Measurements from ENCODE around the gene ZCCHC8. TPM values are rescaled to one million over a fixed set of nuclear protein-coding genes. Genes with fewer than 3 reads are reported as not detected.
"Not testable (repeated sequence)": the region's sequence is repeated elsewhere in the genome, so short reads cannot be mapped to it uniquely, and the experiment has no call there.

ZCCHC8 gene
- polyA plus RNA-seq, 6 donors from 2014 or later = 6.2 to 15.7 (median 12.8) TPM

DNA sequence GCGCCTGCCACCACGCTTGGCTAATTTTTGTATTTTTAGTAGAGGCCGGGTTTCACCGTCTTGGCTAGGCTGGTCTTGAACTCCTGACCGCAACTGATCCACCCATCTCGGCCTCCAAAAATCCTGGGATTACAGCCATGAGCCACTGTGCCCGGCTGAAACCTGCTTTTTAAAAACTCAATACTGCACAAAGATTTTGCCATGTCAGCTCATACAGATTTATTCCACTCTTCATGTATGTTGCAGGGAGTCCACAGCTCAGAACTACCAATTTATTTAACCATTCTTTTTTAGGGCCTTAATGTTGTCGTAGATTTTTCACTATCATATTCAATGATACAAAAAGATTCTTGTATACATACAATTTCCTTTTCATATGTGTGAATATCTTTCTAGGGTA, 20.0 kb downstream of the ZCCHC8 start:
- Mint-ChIP-seq H3K27ac (peak overlapping the region in 1 of 6 donors; percentile 41), H3K4me3 (no peak overlapping the region), H3K4me1 (peaks cover 0 to 6% (median 3%) of the 10 kb centered on the region in 3 donors), H3K36me3 (peaks cover 28 to 39% of the 10 kb centered on the region in 2 donors), H3K27me3 (no peaks in the 10 kb centered on the region), H3K9me3 (no peaks in the 10 kb centered on the region)
- ATAC-seq (ENCODE audit: low read depth in 2 of 2) (no peak), DNase-seq (no peak)

DNA sequence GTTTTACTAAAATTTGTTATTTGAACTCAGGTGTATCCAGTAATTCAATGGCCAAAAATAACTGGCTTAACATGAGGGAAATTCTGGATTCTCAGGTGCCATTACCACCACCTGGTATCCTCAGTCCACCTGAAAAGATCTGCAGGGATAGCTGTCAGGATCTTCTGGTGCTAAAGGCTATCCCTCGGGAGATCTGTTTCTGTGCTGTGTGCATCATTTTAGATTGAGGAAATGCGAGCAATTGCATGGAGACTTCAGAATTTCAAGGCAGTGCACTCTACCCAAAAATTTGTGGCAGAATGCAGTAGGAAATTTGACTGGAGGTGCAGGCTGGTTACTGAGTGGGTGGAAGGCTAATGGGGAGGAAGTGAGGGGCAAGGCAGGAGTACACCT, 26.4 kb downstream of the ZCCHC8 start:
- no peak for DNase-seq
- Mint-ChIP-seq H3K36me3 (peaks cover 21 to 36% of the 10 kb centered on the region in 2 donors), H3K27me3 (no peaks in the 10 kb centered on the region), H3K27ac (peak overlapping the region in 1 of 6 donors; percentile 39), H3K9me3 (no peaks in the 10 kb centered on the region), H3K4me3 (no peak overlapping the region), H3K4me1 (peaks cover 0 to 9% (median 2%) of the 10 kb centered on the region in 3 donors)
- no peak for ATAC-seq (ENCODE audit: low read depth in 2 of 2)

DNA sequence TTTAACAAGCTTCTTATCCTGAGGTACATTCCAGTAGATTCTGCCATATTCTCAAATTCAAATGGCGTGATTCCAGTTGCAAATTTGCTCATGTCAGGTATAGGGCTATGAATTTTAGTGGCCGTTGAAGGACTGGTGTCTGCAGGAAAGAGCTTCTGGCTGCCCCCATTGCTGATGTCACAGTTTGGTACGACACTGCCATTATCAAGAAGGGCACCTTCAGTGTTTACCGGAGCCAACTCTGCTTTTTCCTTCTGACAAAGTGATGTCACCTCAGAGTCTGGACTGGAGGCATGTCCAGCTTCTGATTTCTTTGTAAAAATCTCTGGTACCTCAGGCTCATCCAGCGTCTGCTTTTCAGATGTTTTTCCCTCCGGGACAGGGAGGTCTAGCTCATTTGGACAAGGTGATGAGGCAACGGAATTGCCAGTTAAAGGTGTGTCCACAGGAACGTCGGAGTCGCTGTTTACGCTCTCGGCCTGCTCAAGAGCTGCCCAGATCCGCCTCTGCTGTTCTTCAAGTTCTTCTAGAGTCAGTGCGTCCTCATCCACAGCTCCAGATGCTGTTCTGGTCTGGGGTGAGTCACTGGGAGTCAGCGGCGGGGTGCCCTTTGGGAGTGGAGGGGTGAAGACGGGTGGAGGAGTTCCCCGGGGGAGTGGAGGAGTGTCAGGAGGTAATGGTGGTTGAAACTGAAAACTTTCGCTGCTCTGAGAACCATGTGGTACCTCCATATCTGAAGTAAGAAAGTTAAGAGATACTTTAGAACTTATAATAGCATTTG, 27.0 kb downstream of the ZCCHC8 start:
- Mint-ChIP-seq H3K27ac (peak overlapping the region in 1 of 6 donors; percentile 39), H3K9me3 (no peaks in the 10 kb centered on the region), H3K36me3 (peaks cover 20 to 34% of the 10 kb centered on the region in 2 donors), H3K4me3 (no peak overlapping the region), H3K4me1 (peaks cover 0 to 9% (median 2%) of the 10 kb centered on the region in 3 donors), H3K27me3 (no peaks in the 10 kb centered on the region)
- no peak for ATAC-seq (ENCODE audit: low read depth in 2 of 2)
- DNase-seq = no peak

DNA sequence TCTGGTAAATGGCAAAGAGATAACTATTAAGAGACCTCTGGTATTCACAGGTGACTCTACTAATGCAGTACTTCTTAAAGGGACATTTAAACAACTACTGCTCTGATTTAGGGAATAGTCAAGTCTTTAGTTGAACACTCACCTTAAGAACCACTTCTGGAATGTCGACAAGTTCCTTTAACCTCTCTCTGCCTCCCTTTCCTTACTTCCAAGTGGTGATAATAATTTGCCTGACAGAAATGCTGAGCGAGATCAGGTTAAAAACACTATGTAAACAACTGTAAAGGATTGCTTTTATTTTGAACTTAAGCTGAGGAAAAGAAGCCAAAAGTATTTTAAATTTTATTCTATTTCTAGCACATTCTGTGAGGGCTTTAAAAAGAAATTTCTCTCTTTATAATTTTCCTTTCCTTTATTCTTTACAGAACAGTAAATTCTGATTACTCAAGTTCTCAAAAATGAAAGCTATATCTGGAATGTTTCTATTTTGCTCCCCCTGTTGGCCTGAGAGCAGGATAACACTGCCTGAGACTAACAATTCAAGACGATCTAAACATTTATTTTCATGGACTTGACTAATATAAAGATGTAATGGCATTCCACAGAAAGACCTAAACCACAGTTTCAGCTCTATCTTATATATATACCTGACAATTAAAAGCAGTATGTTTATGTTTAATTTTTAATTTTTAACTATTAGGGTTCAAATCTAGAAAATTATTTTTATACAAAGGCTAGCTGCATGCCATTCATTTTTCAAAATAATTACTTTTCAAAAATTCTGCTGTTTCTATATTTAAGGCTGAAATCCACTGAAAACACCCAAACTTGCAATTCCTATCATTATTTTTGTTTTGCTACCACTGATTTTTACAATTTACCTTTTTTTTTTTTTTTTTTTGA, 29.2 kb downstream of the ZCCHC8 start:
- no peaks in the 10 kb centered on the region for H3K9me3 Mint-ChIP-seq
- peaks cover 0 to 9% (median 2%) of the 10 kb centered on the region in 3 donors for H3K4me1 Mint-ChIP-seq
- DNase-seq (peak; percentile 41), ATAC-seq (ENCODE audit: low read depth in 2 of 2) (peak; percentile 43 to 59)
- peak overlapping the region in 3 of 6 donors; percentile 20 to 49 (median 24) for H3K27ac Mint-ChIP-seq
- H3K36me3 Mint-ChIP-seq = peaks cover 8 to 24% of the 10 kb centered on the region in 2 donors
- H3K27me3 Mint-ChIP-seq = no peaks in the 10 kb centered on the region
- H3K4me3 Mint-ChIP-seq = no peak overlapping the region

DNA sequence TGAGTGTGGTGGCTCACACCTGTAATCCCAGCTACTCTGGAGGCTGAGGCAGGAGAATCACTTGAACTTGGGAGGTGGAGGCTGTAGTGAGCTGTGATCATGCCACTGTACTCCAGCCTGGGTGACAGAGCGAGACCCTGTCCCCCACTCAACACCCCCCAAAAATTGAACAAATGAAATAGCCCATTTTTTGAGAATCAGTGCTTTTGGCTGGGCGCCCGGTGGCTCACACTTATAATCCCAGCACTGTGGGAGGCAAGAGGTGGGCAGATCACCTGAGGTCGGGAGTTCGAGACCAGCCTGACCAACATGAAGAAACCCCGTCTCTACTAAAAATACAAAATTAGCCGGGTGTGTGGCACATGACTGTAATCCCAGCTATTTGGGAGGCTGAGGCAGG, 30.2 kb downstream of the ZCCHC8 start:
- not testable (repeated sequence) for H3K27me3 Mint-ChIP-seq; H3K9me3 Mint-ChIP-seq; H3K27ac Mint-ChIP-seq; DNase-seq; H3K4me3 Mint-ChIP-seq; H3K4me1 Mint-ChIP-seq; ATAC-seq (ENCODE audit: low read depth in 2 of 2)
- peaks cover 0 to 18% of the 10 kb centered on the region in 2 donors for H3K36me3 Mint-ChIP-seq

DNA sequence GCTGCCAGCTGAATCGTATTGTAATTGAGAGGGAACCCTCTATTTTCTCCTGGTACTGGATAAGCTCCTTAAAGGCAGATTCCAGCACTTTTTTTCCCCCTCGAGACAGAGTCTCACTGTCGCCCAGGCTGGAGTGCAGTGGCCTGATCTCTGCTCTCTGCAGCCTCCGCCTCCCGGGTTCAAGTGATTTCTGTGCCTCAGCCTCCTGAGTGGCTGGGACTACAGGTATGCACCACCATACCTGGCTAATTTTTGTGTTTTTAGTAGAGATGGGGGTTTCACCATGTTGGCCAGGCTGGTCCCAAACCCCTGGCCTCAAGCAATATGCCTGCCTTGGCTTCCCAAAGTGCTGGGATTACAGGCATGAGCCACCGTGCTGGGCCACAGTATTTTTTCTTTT, 30.9 kb downstream of the ZCCHC8 start:
- H3K27ac Mint-ChIP-seq, H3K4me1 Mint-ChIP-seq: not testable (repeated sequence)

DNA sequence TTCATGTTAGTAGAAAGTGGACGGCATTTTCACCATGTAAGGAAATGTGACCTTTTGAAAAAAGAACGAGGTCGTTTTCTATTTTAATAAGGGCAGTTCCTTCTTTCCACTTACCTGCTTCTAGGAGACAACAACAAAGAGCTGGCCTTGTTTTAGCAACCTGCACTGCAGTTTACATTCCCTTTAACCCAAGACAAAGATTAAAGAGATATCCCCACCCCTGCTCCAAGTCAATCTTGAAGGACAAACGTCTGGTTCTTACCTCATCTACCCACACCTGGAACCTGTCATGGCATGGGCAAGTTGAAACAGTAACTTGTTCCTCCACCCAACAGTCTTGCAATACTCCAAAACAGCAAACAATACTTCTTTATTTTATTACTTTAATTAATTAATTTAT, 32.7 kb downstream of the ZCCHC8 start:
- ATAC-seq (ENCODE audit: low read depth in 2 of 2) = no peak
- Mint-ChIP-seq H3K36me3 (no peaks in the 10 kb centered on the region), H3K4me1 (peaks cover 0 to 2% (median 0%) of the 10 kb centered on the region in 3 donors), H3K9me3 (no peaks in the 10 kb centered on the region), H3K4me3 (no peak overlapping the region), H3K27me3 (no peaks in the 10 kb centered on the region), H3K27ac (peak overlapping the region in 2 of 6 donors; percentile 22 to 26)
- no peak for DNase-seq

More for the DNA sequence above, 30.9 kb downstream of the ZCCHC8 start:
- not testable (repeated sequence) for H3K4me3 Mint-ChIP-seq; H3K9me3 Mint-ChIP-seq; H3K27me3 Mint-ChIP-seq; DNase-seq; ATAC-seq (ENCODE audit: low read depth in 2 of 2)
- H3K36me3 Mint-ChIP-seq = peaks cover 0 to 11% of the 10 kb centered on the region in 2 donors

DNA sequence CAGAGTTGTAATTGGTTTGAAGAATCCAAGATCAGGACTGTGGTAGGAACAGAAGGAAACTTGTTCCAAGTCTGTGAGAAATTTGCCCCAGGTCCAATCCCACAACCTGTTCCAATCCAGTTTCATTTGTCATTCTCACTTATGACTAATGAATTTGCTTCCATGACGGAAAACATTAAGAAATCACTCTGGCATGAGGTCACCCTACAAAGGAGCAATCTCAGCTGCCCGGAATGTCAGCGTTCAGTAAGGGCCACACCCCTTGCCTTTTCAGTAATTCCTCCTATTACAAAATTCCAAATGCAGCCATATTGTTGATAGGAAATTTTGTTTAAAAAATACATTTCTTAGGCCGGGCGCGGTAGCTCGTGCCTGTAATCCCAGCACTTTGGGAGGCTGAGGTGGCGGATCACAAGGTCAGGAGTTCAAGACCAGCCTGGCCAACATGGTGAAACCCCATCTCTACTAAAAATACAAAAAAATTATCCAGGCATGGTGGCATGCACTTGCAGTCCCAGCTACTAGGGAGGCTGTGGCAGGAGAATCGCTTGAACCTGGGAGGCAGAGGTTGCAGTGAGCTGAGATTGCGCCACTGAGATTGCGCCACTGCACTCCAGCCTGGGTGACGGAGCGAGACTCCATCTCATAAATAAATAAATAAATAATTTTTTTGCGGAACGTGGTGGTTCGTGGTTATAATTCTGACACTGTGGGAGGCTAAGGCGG, 36.3 kb downstream of the ZCCHC8 start:
- ATAC-seq (ENCODE audit: low read depth in 2 of 2); H3K9me3 Mint-ChIP-seq; H3K27me3 Mint-ChIP-seq; DNase-seq; H3K4me3 Mint-ChIP-seq; H3K36me3 Mint-ChIP-seq; H3K27ac Mint-ChIP-seq; H3K4me1 Mint-ChIP-seq: not testable (repeated sequence)

DNA sequence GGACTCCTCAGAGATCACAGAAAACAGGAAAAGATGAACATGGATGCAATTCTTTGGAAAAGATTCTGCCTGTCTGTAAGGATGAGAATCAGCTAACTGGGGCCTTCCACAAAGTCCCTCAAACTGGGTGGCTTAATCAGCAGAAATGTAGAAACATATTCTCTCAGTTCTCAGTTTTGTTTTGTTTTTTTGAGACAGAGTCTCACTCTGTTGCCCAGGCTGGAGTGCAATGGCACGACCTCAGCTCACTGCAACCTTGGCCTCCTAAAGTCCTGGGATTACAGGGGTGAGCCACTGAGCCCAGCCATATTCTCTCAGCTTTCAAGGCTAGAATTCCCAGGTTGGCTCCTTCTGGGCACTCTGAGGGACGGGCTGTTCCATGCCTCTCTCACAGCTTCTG, 40.1 kb downstream of the ZCCHC8 start:
- no peak for DNase-seq
- Mint-ChIP-seq H3K4me1 (no peaks in the 10 kb centered on the region), H3K27ac (no peak overlapping the region), H3K36me3 (no peaks in the 10 kb centered on the region), H3K9me3 (no peaks in the 10 kb centered on the region), H3K27me3 (no peaks in the 10 kb centered on the region), H3K4me3 (no peak overlapping the region)
- ATAC-seq (ENCODE audit: low read depth in 2 of 2) = no peak

DNA sequence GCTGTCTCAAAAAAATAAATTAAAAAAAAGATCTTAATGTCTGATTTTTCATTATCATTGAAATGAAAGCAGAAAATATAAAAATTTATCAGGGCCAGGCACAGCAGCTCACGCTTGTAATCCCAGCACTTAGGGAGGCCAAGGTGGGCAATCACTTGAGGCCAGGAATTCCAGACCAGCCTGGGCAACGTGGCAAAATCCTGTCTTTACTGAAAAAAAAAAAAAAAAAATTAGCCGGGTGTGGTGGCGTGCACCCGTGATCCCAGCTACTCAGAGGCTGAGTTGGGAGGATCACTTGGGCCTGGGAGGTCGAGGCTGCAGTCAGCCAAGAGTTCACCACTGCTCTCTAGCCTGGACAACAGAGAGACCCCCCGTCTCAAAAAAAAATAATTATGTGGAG, 40.7 kb downstream of the ZCCHC8 start:
- H3K9me3 Mint-ChIP-seq = no peaks in the 10 kb centered on the region
- H3K36me3 Mint-ChIP-seq = no peaks in the 10 kb centered on the region
- H3K27ac Mint-ChIP-seq = peak overlapping the region in 1 of 6 donors; percentile 56
- no peaks in the 10 kb centered on the region for H3K4me1 Mint-ChIP-seq
- ATAC-seq (ENCODE audit: low read depth in 2 of 2) (no peak), DNase-seq (no peak)
- no peaks in the 10 kb centered on the region for H3K27me3 Mint-ChIP-seq
- H3K4me3 Mint-ChIP-seq = no peak overlapping the region

DNA sequence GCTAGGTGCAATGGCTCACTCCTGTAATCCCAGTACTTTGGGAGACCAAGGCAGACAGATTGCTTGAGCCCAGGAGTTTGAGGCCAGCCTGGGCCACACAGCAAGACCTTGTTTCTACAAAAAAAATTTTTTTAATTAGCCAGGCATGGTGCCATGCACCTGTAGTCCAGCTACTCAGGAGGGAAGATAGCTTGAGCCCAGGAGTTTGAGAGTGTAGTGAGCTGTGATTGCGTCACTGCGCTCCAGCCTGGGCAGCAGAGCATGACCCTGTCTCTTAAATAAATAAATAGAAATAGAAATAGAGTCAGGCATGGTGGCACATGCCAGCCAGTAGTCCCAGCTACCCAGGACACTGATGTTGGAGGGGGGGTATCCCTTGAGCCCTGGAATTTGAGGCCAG, 41.5 kb downstream of the ZCCHC8 start:
- no peak for DNase-seq
- Mint-ChIP-seq H3K4me3 (no peak overlapping the region), H3K27ac (no peak overlapping the region), H3K9me3 (no peaks in the 10 kb centered on the region), H3K4me1 (no peaks in the 10 kb centered on the region), H3K27me3 (no peaks in the 10 kb centered on the region), H3K36me3 (no peaks in the 10 kb centered on the region)
- no peak for ATAC-seq (ENCODE audit: low read depth in 2 of 2)

DNA sequence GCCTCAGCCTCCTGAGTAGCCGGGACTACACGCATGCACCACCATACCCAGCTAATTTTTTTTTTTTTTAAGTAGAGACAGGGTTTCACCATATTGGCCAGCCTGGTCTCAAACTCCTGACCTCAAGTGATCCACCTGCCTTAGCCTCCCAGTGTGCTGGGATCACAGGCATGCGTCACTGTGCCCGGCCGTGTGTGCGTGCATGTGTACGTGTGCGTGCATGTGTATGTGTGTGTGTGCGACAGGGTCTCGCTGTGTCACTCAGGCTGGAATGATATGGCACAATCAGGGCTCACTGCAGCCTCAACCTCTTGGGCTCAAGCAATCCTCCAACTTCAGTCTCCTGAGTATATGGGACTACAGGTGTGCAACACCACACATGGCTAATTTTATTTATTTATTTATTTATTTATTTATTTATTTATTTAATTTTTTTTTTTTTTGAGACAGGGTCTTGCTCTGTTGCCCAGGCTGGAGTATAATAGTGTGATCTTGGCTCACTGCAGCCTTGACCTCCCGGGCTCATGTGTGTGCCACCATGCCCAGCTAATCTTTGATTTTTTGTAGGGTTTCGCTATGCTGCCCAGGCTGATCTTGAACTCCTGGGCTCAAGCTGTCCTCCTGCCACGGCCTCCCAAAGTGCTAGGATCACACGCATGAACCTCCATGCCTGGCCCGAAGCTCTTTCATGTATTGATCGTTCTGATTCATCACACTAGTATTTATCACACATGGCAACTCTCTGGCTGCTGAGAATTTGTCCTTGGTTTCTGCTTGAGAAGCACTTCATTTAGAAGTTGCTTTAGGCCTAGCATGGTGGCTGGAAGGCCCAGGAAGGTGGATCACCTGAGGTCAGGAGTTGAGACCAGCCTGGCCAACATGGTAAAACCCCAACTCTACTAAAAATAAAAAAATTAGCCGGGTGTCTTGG, 42.4 kb downstream of the ZCCHC8 start:
- Mint-ChIP-seq H3K4me1 (peaks cover 6 to 7% (median 7%) of the 10 kb centered on the region in 3 donors), H3K9me3 (no peaks in the 10 kb centered on the region), H3K36me3 (no peaks in the 10 kb centered on the region), H3K27ac (no peak overlapping the region), H3K4me3 (no peak overlapping the region), H3K27me3 (no peaks in the 10 kb centered on the region)
- no peak for DNase-seq
- ATAC-seq (ENCODE audit: low read depth in 2 of 2) = no peak

Measured in naive B cell (primary cell).